Measurements from ENCODE around the gene PBX3.

The PBX3 gene

DNA sequence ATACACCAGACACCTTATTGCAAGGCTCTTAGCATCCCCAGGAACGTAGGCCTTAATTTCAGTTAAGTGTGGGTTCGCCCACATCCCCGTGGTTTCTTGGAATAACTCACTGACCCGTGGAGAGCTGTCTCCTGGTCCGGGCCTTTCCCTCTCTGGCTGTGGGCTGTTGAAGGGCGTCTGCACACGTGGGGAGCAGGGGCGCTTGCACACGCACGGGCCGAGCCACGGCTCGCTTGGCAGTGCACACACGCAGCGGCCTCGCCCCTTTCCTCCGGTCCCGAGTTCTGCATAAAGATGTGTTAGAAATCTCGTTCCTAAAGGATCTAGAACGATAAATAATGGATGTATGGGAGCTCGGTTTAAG, 141.9 kb downstream of the PBX3 start:
- no CpG with 5 or more reads among the region's 21 CpGs for WGBS (ENCODE audit: extremely low coverage, insufficient coverage, low lambda C conversion rate)
- H2BK5ac ChIP-seq (ENCODE audit: low read length), result no peak overlapping the region
- no peak overlapping the region for H3K4me3 ChIP-seq (ENCODE audit: low read length)
- peak overlapping the region; percentile 68 for H3K4me2 ChIP-seq (ENCODE audit: low read length)
- H4K5ac ChIP-seq (ENCODE audit: low read length), result no peak overlapping the region
- no peak overlapping the region for H2BK120ac ChIP-seq (ENCODE audit: low read depth, low read length)
- no peaks in the 10 kb centered on the region for H3K36me3 ChIP-seq (ENCODE audit: control insufficient read depth, insufficient read depth, low read length)
- H3K27me3 ChIP-seq (ENCODE audit: insufficient read depth, low read length, poor library complexity), result no peaks in the 10 kb centered on the region
- H3K79me1 ChIP-seq (ENCODE audit: low read length), result peaks cover 2% of the 10 kb centered on the region
- H2AK5ac ChIP-seq (ENCODE audit: low read length), result no peak overlapping the region
- H3K9ac ChIP-seq (ENCODE audit: low read length), result peak overlapping the region; percentile 37
- no peak overlapping the region for H3K23ac ChIP-seq (ENCODE audit: low read length)
- H3K4me1 ChIP-seq (ENCODE audit: control insufficient read depth, low read depth, low read length), result peaks cover 4% of the 10 kb centered on the region
- H3K56ac ChIP-seq (ENCODE audit: low read length), result peak overlapping the region; percentile 61
- no peak for DNase-seq
- peak overlapping the region; percentile 20 for H3K18ac ChIP-seq (ENCODE audit: low read length)
- peak overlapping the region; percentile 8 for H3K4ac ChIP-seq (ENCODE audit: low read depth, low read length)
- H3K79me2 ChIP-seq (ENCODE audit: control insufficient read depth, insufficient read depth, low read length), result peaks cover 2% of the 10 kb centered on the region
- H3K27ac ChIP-seq (ENCODE audit: low read depth, low read length), result peak overlapping the region; percentile 7
- no peak overlapping the region for H2BK15ac ChIP-seq (replicated peaks; ENCODE audit: low read depth)
- no peak overlapping the region for H4K8ac ChIP-seq (ENCODE audit: low read depth, low read length)

GRCh38 chr9:125889476-125890419, 142.6 kb downstream of the PBX3 start:
- Histone ChIP-seq H2BK15ac (replicated peaks; ENCODE audit: low read depth) (no peak overlapping the region), H3K79me2 (ENCODE audit: control insufficient read depth, insufficient read depth, low read length) (peaks cover 2% of the 10 kb centered on the region), H3K4ac (ENCODE audit: low read depth, low read length) (peak overlapping the region; percentile 83), H4K5ac (ENCODE audit: low read length) (no peak overlapping the region), H3K4me2 (ENCODE audit: low read length) (peak overlapping the region; percentile 83), H3K36me3 (ENCODE audit: control insufficient read depth, insufficient read depth, low read length) (no peaks in the 10 kb centered on the region), H3K23ac (ENCODE audit: low read length) (no peak overlapping the region), H4K8ac (ENCODE audit: low read depth, low read length) (no peak overlapping the region), H3K79me1 (ENCODE audit: low read length) (peaks cover 2% of the 10 kb centered on the region), H2AK5ac (ENCODE audit: low read length) (no peak overlapping the region), H3K56ac (ENCODE audit: low read length) (peak overlapping the region; percentile 86), H3K4me3 (ENCODE audit: low read length) (peak overlapping the region; percentile 33), H3K4me1 (ENCODE audit: control insufficient read depth, low read depth, low read length) (peaks cover 4% of the 10 kb centered on the region), H3K18ac (ENCODE audit: low read length) (peak overlapping the region; percentile 78), H2BK5ac (ENCODE audit: low read length) (no peak overlapping the region), H3K27ac (ENCODE audit: low read depth, low read length) (peak overlapping the region; percentile 76), H2BK120ac (ENCODE audit: low read depth, low read length) (peak overlapping the region; percentile 35), H3K27me3 (ENCODE audit: insufficient read depth, low read length, poor library complexity) (no peaks in the 10 kb centered on the region), H3K9ac (ENCODE audit: low read length) (peak overlapping the region; percentile 71)
- DNase-seq, result peak; percentile 68
- no CpG with 5 or more reads among the region's 71 CpGs for WGBS (ENCODE audit: extremely low coverage, insufficient coverage, low lambda C conversion rate)

DNA sequence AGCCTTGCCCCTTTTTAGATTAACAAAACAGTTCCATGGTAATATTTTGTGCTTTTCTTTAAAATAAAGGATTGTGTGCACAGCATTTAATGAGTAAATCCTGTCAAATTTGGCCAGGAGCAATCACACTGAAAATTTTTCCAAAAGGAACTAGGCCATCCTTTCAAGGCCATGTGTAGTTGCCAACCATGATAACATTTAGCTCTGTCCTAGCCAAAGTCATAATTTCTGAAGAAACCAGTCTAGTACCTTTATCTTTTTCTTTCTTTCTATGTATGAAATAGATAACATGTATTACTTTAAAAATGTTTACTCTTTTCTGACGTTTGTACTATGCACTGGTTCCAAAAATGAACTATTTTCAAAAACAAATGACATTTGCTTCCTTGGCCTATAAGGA, 143.7 kb downstream of the PBX3 start:
- no peak overlapping the region for H2BK15ac ChIP-seq (replicated peaks; ENCODE audit: low read depth)
- H3K36me3 ChIP-seq (ENCODE audit: control insufficient read depth, insufficient read depth, low read length), result no peaks in the 10 kb centered on the region
- no peak overlapping the region for H3K9ac ChIP-seq (ENCODE audit: low read length)
- no peak overlapping the region for H3K4me2 ChIP-seq (ENCODE audit: low read length)
- H3K4me1 ChIP-seq (ENCODE audit: control insufficient read depth, low read depth, low read length), result peaks cover 4% of the 10 kb centered on the region
- no peak overlapping the region for H2BK5ac ChIP-seq (ENCODE audit: low read length)
- no peak overlapping the region for H3K4me3 ChIP-seq (ENCODE audit: low read length)
- H2AK5ac ChIP-seq (ENCODE audit: low read length), result no peak overlapping the region
- no peak overlapping the region for H3K27ac ChIP-seq (ENCODE audit: low read depth, low read length)
- no peak overlapping the region for H4K8ac ChIP-seq (ENCODE audit: low read depth, low read length)
- H3K4ac ChIP-seq (ENCODE audit: low read depth, low read length), result no peak overlapping the region
- no peak overlapping the region for H2BK120ac ChIP-seq (ENCODE audit: low read depth, low read length)
- H3K79me1 ChIP-seq (ENCODE audit: low read length), result peaks cover 2% of the 10 kb centered on the region
- no CpG with 5 or more reads among the region's 1 CpG for WGBS (ENCODE audit: extremely low coverage, insufficient coverage, low lambda C conversion rate)
- no peak for DNase-seq
- no peaks in the 10 kb centered on the region for H3K27me3 ChIP-seq (ENCODE audit: insufficient read depth, low read length, poor library complexity)
- H3K18ac ChIP-seq (ENCODE audit: low read length), result no peak overlapping the region
- H3K79me2 ChIP-seq (ENCODE audit: control insufficient read depth, insufficient read depth, low read length), result peaks cover 2% of the 10 kb centered on the region
- no peak overlapping the region for H4K5ac ChIP-seq (ENCODE audit: low read length)
- no peak overlapping the region for H3K23ac ChIP-seq (ENCODE audit: low read length)
- no peak overlapping the region for H3K56ac ChIP-seq (ENCODE audit: low read length)

DNA sequence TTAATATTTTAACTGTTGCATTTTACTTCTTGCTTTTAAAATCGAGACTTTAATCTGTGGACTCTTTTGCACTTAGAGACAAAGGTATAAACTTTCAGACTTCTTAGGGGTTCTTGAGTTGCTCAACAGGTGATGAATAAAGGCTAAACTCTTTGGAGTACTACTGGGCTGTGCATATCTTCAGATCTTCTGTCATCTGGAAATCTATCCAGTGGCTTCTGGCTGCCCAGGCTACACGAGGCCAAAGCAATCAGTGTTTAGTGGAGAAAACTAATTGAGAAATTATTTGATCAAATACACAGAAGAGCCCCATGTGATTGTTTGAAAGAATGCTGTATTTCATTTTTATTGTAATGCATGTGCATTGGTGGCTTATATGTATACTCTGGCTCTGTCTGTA, 146.1 kb downstream of the PBX3 start:
- WGBS (ENCODE audit: extremely low coverage, insufficient coverage, low lambda C conversion rate), result no CpG with 5 or more reads among the region's 2 CpGs
- DNase-seq, result no peak
- H3K9ac ChIP-seq (ENCODE audit: low read length), result no peak overlapping the region
- H2AK5ac ChIP-seq (ENCODE audit: low read length), result no peak overlapping the region
- H3K4me1 ChIP-seq (ENCODE audit: control insufficient read depth, low read depth, low read length), result peaks cover 2% of the 10 kb centered on the region
- peaks cover 2% of the 10 kb centered on the region for H3K79me2 ChIP-seq (ENCODE audit: control insufficient read depth, insufficient read depth, low read length)
- H4K8ac ChIP-seq (ENCODE audit: low read depth, low read length), result peak overlapping the region; percentile 86
- H3K27me3 ChIP-seq (ENCODE audit: insufficient read depth, low read length, poor library complexity), result no peaks in the 10 kb centered on the region
- H3K56ac ChIP-seq (ENCODE audit: low read length), result no peak overlapping the region
- no peak overlapping the region for H3K4me2 ChIP-seq (ENCODE audit: low read length)
- H3K36me3 ChIP-seq (ENCODE audit: control insufficient read depth, insufficient read depth, low read length), result no peaks in the 10 kb centered on the region
- H4K5ac ChIP-seq (ENCODE audit: low read length), result no peak overlapping the region
- no peak overlapping the region for H2BK120ac ChIP-seq (ENCODE audit: low read depth, low read length)
- H3K4me3 ChIP-seq (ENCODE audit: low read length), result no peak overlapping the region
- no peak overlapping the region for H2BK5ac ChIP-seq (ENCODE audit: low read length)
- no peak overlapping the region for H3K18ac ChIP-seq (ENCODE audit: low read length)
- no peak overlapping the region for H3K4ac ChIP-seq (ENCODE audit: low read depth, low read length)
- no peak overlapping the region for H3K23ac ChIP-seq (ENCODE audit: low read length)
- H2BK15ac ChIP-seq (replicated peaks; ENCODE audit: low read depth), result no peak overlapping the region
- H3K79me1 ChIP-seq (ENCODE audit: low read length), result peaks cover 2% of the 10 kb centered on the region
- no peak overlapping the region for H3K27ac ChIP-seq (ENCODE audit: low read depth, low read length)

DNA sequence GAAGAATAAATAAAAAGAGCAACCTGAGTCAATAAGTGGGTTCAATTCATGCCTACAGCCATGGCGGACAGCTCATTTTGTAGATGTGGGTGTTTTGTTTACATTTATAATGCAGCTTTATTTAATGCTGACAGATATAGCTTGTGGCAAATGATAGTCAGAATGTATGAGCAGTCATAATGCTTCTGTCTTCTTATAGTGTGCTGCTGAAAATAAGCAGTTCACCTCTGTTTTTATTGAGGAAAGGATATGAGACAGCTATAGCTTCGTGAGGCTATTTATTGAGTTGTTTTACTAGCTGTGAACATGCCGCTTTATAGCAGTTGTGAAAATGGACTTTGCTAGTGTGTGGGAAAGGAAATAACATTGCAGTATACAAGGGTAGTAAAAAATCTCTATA, 147.4 kb downstream of the PBX3 start:
- no peak overlapping the region for H3K27ac ChIP-seq (ENCODE audit: low read depth, low read length)
- H3K79me1 ChIP-seq (ENCODE audit: low read length), result no peaks in the 10 kb centered on the region
- H4K8ac ChIP-seq (ENCODE audit: low read depth, low read length), result no peak overlapping the region
- H2BK15ac ChIP-seq (replicated peaks; ENCODE audit: low read depth), result no peak overlapping the region
- no peak overlapping the region for H2BK120ac ChIP-seq (ENCODE audit: low read depth, low read length)
- no peak overlapping the region for H3K18ac ChIP-seq (ENCODE audit: low read length)
- H2BK5ac ChIP-seq (ENCODE audit: low read length), result no peak overlapping the region
- peaks cover 2% of the 10 kb centered on the region for H3K79me2 ChIP-seq (ENCODE audit: control insufficient read depth, insufficient read depth, low read length)
- H3K4ac ChIP-seq (ENCODE audit: low read depth, low read length), result no peak overlapping the region
- H3K4me1 ChIP-seq (ENCODE audit: control insufficient read depth, low read depth, low read length), result no peaks in the 10 kb centered on the region
- H4K5ac ChIP-seq (ENCODE audit: low read length), result no peak overlapping the region
- no peak overlapping the region for H3K23ac ChIP-seq (ENCODE audit: low read length)
- H3K9ac ChIP-seq (ENCODE audit: low read length), result no peak overlapping the region
- no peak overlapping the region for H3K4me2 ChIP-seq (ENCODE audit: low read length)
- H3K4me3 ChIP-seq (ENCODE audit: low read length), result no peak overlapping the region
- H3K27me3 ChIP-seq (ENCODE audit: insufficient read depth, low read length, poor library complexity), result no peaks in the 10 kb centered on the region
- H3K36me3 ChIP-seq (ENCODE audit: control insufficient read depth, insufficient read depth, low read length), result no peaks in the 10 kb centered on the region
- H3K56ac ChIP-seq (ENCODE audit: low read length), result no peak overlapping the region
- H2AK5ac ChIP-seq (ENCODE audit: low read length), result no peak overlapping the region
- DNase-seq, result no peak
- WGBS (ENCODE audit: extremely low coverage, insufficient coverage, low lambda C conversion rate), result no CpG with 5 or more reads among the region's 3 CpGs
